ENCODE measurements around the gene NMU.
"Not testable (repeated sequence)": the region's sequence is repeated elsewhere in the genome, so short reads cannot be mapped to it uniquely, and the experiment has no call there.

Gene NMU

DNA sequence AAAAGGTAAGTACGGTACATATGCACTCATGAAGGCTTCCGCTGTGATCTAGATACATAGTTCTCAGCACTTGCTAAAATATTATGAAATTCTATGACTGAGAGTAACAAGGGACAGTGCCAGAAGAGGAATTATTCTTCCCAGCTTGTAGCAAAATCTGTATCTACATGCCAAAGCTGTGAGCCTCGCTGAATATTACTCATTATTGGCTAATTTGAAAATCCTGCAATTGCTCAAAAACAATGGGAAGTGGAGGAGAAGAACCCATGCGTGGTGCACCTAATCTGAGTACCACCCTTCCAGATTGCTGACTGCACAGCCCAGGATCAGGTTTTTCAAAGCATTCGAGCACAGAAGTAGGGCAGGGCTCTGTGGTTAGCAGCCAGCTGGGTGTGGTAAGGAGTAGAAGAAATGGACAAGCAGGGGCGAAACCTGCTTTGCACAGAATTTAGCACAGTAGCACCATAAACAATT lies 26.7 kb downstream of the NMU start:
- Histone ChIP-seq H3K27me3 (ENCODE audit: control insufficient read depth in 1 of 2, insufficient read depth in 2 of 2, low read length in 2 of 2) (no peaks in the 10 kb centered on the region), H3K9ac (ENCODE audit: low read depth in 1 of 2, low read length in 2 of 2) (no peak overlapping the region), H3K4me3 (ENCODE audit: low read depth in 1 of 2, low read length in 2 of 2) (no peak overlapping the region), H3K36me3 (ENCODE audit: control insufficient read depth in 1 of 2, insufficient read depth in 2 of 2, low read length in 2 of 2) (no peaks in the 10 kb centered on the region), H3K27ac (ENCODE audit: low read depth, low read length) (no peak overlapping the region), H3K4me1 (ENCODE audit: control insufficient read depth in 1 of 2, insufficient read depth in 2 of 2, low read length in 2 of 2) (no peaks in the 10 kb centered on the region), H3K9me3 (ENCODE audit: control insufficient read depth in 1 of 2, low read length in 2 of 2) (no peaks in the 10 kb centered on the region)

DNA sequence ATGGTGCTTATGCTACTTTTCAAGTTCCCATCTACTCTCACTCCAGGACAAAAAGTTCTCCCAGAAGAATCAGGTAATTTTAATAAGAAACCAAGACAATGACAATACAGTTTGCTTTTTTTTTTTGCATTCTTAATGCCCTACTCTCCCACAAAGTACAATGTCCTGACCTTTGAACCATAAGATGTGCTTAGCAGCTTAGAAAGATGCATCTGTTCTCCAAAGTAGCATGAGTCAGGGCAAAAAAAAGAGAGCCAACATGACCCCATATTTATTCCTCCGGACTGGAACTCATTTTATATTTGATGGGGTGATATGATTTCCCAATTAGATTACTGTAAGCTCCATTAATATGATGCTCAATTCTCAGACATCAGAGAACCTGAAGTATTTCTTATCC lies 27.5 kb downstream of the NMU start:
- no peak overlapping the region for H3K4me3 ChIP-seq (ENCODE audit: low read depth in 1 of 2, low read length in 2 of 2)

DNA sequence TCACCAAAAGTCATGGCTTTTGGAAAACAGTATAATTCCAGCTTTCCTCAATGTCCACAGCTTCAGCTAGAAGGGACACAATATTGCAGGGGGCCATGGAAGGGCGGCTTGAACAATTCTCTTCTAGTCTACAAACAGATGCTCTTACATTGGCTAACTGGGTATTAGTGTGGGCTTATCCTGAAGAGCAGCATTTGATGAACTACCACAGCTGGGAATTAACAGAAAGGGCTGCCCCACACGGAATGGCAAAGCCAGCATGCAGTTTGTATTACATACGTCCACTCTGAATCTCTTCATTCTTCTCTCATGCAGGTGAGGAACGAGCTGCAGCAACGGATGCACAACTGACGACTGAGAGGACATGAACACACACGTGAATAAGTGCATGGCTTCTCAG lies 31.1 kb downstream of the NMU start:
- H3K9ac ChIP-seq (ENCODE audit: low read depth in 1 of 2, low read length in 2 of 2) = no peak overlapping the region
- no peaks in the 10 kb centered on the region for H3K36me3 ChIP-seq (ENCODE audit: control insufficient read depth in 1 of 2, insufficient read depth in 2 of 2, low read length in 2 of 2)
- no peaks in the 10 kb centered on the region for H3K27me3 ChIP-seq (ENCODE audit: control insufficient read depth in 1 of 2, insufficient read depth in 2 of 2, low read length in 2 of 2)
- no peak overlapping the region for H3K27ac ChIP-seq (ENCODE audit: low read depth, low read length)
- no peaks in the 10 kb centered on the region for H3K9me3 ChIP-seq (ENCODE audit: control insufficient read depth in 1 of 2, low read length in 2 of 2)
- H3K4me1 ChIP-seq (ENCODE audit: control insufficient read depth in 1 of 2, insufficient read depth in 2 of 2, low read length in 2 of 2) = no peaks in the 10 kb centered on the region
- H3K4me3 ChIP-seq (ENCODE audit: low read depth in 1 of 2, low read length in 2 of 2) = no peak overlapping the region

More for the DNA sequence above, 27.5 kb downstream of the NMU start:
- H3K36me3 ChIP-seq (ENCODE audit: control insufficient read depth in 1 of 2, insufficient read depth in 2 of 2, low read length in 2 of 2) = no peaks in the 10 kb centered on the region
- no peak overlapping the region for H3K9ac ChIP-seq (ENCODE audit: low read depth in 1 of 2, low read length in 2 of 2)
- H3K4me1 ChIP-seq (ENCODE audit: control insufficient read depth in 1 of 2, insufficient read depth in 2 of 2, low read length in 2 of 2) = no peaks in the 10 kb centered on the region
- no peak overlapping the region for H3K27ac ChIP-seq (ENCODE audit: low read depth, low read length)
- H3K9me3 ChIP-seq (ENCODE audit: control insufficient read depth in 1 of 2, low read length in 2 of 2) = no peaks in the 10 kb centered on the region
- no peaks in the 10 kb centered on the region for H3K27me3 ChIP-seq (ENCODE audit: control insufficient read depth in 1 of 2, insufficient read depth in 2 of 2, low read length in 2 of 2)

DNA sequence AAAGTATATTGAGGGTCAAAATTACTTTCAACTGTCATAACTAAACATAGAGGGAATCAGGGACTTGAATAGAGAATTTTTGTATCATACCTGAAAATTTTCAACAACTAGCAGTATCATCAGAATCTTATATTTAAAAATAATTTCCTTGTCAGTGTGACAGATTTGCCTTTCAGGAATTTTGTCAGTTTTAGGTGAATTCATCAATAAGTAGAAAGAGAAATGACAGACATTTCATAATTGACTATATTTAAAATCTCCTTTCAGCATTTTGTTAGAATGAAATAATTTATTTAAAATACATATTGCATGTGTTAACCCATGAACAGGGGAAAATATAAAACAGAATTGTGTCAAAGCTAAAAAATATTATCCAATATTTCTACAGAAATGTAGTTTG lies 35.5 kb downstream of the NMU start:
- no peaks in the 10 kb centered on the region for H3K9me3 ChIP-seq (ENCODE audit: control insufficient read depth in 1 of 2, low read length in 2 of 2)
- no peak overlapping the region for H3K27ac ChIP-seq (ENCODE audit: low read depth, low read length)
- H3K9ac ChIP-seq (ENCODE audit: low read depth in 1 of 2, low read length in 2 of 2) = no peak overlapping the region
- no peak overlapping the region for H3K4me3 ChIP-seq (ENCODE audit: low read depth in 1 of 2, low read length in 2 of 2)
- no peaks in the 10 kb centered on the region for H3K36me3 ChIP-seq (ENCODE audit: control insufficient read depth in 1 of 2, insufficient read depth in 2 of 2, low read length in 2 of 2)
- H3K27me3 ChIP-seq (ENCODE audit: control insufficient read depth in 1 of 2, insufficient read depth in 2 of 2, low read length in 2 of 2) = no peaks in the 10 kb centered on the region
- H3K4me1 ChIP-seq (ENCODE audit: control insufficient read depth in 1 of 2, insufficient read depth in 2 of 2, low read length in 2 of 2) = no peaks in the 10 kb centered on the region

DNA sequence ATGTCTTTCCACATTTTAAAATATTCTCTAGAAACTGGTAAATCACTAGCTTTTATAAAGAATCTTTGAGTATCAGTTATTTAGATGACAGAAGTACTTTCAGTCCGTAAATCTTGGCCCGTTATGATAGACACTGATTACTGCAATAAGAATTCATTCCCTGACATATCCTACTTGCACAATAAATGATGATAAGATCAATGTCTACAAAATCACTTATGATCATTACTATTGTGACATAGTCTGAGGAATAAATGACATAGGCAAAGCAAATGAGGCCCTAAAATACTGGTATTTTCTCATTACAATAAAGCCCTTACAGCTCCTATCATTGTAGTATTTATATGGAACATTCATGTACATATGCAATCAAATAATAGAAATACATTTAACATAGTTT lies 37.5 kb downstream of the NMU start:
- no peaks in the 10 kb centered on the region for H3K27me3 ChIP-seq (ENCODE audit: control insufficient read depth in 1 of 2, insufficient read depth in 2 of 2, low read length in 2 of 2)
- no peak overlapping the region for H3K9ac ChIP-seq (ENCODE audit: low read depth in 1 of 2, low read length in 2 of 2)
- no peaks in the 10 kb centered on the region for H3K36me3 ChIP-seq (ENCODE audit: control insufficient read depth in 1 of 2, insufficient read depth in 2 of 2, low read length in 2 of 2)
- H3K27ac ChIP-seq (ENCODE audit: low read depth, low read length) = no peak overlapping the region
- no peak overlapping the region for H3K4me3 ChIP-seq (ENCODE audit: low read depth in 1 of 2, low read length in 2 of 2)
- H3K9me3 ChIP-seq (ENCODE audit: control insufficient read depth in 1 of 2, low read length in 2 of 2) = no peaks in the 10 kb centered on the region
- no peaks in the 10 kb centered on the region for H3K4me1 ChIP-seq (ENCODE audit: control insufficient read depth in 1 of 2, insufficient read depth in 2 of 2, low read length in 2 of 2)

DNA sequence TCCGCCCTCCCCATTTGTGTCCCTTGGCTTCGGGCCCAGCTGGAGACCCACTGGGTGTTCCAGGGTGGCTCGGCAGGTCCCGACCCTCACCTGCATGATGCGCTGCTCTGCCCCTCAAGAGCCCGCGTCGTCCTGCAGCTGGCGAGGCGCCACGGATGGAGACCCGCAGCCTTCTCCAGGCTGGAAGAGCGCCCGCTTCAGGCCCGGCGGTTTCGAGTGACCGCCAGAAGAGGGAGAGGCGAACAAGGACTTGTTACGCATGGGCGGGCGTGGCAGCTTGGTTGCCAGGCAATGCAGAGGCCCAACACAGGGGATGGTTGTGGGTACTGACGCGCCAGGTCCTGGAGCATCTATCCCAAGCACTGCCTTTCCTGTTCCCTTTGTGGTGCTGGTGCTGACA lies 44.1 kb downstream of the NMU start, which contains the start of gene PDCL2:
TSS of gene PDCL2 (minus strand) at position 232 of the 400 bp plus-strand sequence. CDS start at position 96, 136 bp downstream.
- Histone ChIP-seq H3K27ac (ENCODE audit: low read depth, low read length) (no peak within 1 kb of the TSS), H3K4me1 (ENCODE audit: control insufficient read depth in 1 of 2, insufficient read depth in 2 of 2, low read length in 2 of 2) (no peaks in the 10 kb centered on the region), H3K9ac (ENCODE audit: low read depth in 1 of 2, low read length in 2 of 2) (no peak within 1 kb of the TSS), H3K4me3 (ENCODE audit: low read depth in 1 of 2, low read length in 2 of 2) (no peak within 1 kb of the TSS), H3K9me3 (ENCODE audit: control insufficient read depth in 1 of 2, low read length in 2 of 2) (no peaks in the 10 kb centered on the region), H3K36me3 (ENCODE audit: control insufficient read depth in 1 of 2, insufficient read depth in 2 of 2, low read length in 2 of 2) (no peaks in the 10 kb centered on the region), H3K27me3 (ENCODE audit: control insufficient read depth in 1 of 2, insufficient read depth in 2 of 2, low read length in 2 of 2) (no peaks in the 10 kb centered on the region)

DNA sequence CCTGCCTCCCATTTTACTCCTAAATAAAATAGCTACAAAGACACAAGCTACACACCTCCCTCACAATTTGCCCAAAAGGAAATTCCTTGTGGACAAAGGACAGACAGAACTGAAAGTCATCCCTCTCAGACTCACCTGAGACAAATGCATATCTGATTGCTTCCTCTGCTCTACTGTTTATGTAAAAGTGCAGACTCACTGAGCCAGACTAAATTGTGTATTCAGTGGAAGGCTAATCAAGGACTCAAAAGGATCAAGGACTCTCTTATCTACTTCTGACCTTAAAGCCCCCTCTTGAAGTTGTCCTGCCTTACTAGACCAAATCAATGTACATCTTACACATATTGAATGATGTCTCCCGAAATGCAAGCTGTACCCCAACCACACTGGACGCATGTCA lies 47.9 kb downstream of the NMU start:
- Histone ChIP-seq H3K36me3 (ENCODE audit: control insufficient read depth in 1 of 2, insufficient read depth in 2 of 2, low read length in 2 of 2) (no peaks in the 10 kb centered on the region), H3K27me3 (ENCODE audit: control insufficient read depth in 1 of 2, insufficient read depth in 2 of 2, low read length in 2 of 2) (no peaks in the 10 kb centered on the region), H3K9me3 (ENCODE audit: control insufficient read depth in 1 of 2, low read length in 2 of 2) (peaks cover 0 to 4% of the 10 kb centered on the region in 2 donors), H3K27ac (ENCODE audit: low read depth, low read length) (no peak overlapping the region), H3K9ac (ENCODE audit: low read depth in 1 of 2, low read length in 2 of 2) (no peak overlapping the region), H3K4me1 (ENCODE audit: control insufficient read depth in 1 of 2, insufficient read depth in 2 of 2, low read length in 2 of 2) (no peaks in the 10 kb centered on the region), H3K4me3 (ENCODE audit: low read depth in 1 of 2, low read length in 2 of 2) (no peak overlapping the region)

DNA sequence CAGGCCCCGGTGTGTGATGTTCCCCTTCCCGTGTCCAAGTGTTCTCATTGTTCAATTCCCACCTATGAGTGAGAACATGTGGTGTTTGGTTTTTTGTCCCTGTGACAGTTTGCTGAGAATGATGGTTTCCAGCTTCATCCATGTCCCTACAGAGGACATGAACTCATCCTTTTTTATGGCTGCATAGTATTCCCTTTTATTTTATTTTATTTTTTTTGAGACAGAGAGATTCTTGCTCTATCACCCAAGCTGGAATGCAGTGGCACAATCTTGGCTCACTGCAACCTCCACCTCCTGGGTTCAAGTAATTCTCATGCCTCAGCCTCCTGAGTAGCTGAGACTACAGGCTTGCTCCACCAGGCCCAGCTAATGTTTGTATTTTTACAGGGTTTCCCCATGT lies 53.3 kb downstream of the NMU start:
- not testable (repeated sequence) for H3K27me3 ChIP-seq (ENCODE audit: control insufficient read depth in 1 of 2, insufficient read depth in 2 of 2, low read length in 2 of 2)

DNA sequence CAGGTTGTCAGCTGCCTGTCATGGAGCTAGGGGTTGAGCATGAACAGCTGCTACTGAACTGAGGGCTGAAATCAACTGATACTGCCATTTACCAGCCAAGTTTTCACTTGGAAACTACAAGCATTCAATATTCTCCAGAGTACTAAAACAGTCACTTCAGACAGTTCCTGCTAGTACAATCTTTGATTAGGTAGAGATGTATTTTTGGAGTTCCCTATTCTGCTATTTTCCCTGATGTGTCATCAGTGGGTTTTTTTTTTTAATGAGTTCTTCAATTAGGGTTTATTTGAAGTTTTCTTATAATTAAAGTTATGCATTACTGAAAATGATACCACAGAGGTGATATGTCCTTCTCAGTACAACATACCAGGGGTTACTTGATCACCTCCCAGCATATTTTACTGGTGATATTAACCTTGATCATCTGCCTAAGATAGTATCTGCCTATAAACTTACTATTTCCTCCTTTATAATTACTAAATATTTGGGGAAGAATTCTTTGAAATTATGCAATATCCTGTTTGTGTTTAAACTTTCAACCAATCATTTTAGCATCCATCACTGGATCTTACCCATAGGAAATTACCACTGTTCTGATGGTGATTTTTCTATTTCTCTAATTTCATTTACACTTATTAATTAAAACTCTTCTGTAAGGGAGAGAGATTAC lies 57.6 kb downstream of the NMU start:
- no peak overlapping the region for H3K9ac ChIP-seq (ENCODE audit: low read depth in 1 of 2, low read length in 2 of 2)
- no peaks in the 10 kb centered on the region for H3K36me3 ChIP-seq (ENCODE audit: control insufficient read depth in 1 of 2, insufficient read depth in 2 of 2, low read length in 2 of 2)
- H3K27me3 ChIP-seq (ENCODE audit: control insufficient read depth in 1 of 2, insufficient read depth in 2 of 2, low read length in 2 of 2) = no peaks in the 10 kb centered on the region
- no peak overlapping the region for H3K27ac ChIP-seq (ENCODE audit: low read depth, low read length)
- peaks cover under 1 to 4% of the 10 kb centered on the region in 2 donors for H3K9me3 ChIP-seq (ENCODE audit: control insufficient read depth in 1 of 2, low read length in 2 of 2)
- H3K4me1 ChIP-seq (ENCODE audit: control insufficient read depth in 1 of 2, insufficient read depth in 2 of 2, low read length in 2 of 2) = no peaks in the 10 kb centered on the region
- H3K4me3 ChIP-seq (ENCODE audit: low read depth in 1 of 2, low read length in 2 of 2) = no peak overlapping the region

More for the DNA sequence above, 53.3 kb downstream of the NMU start:
- H3K9ac ChIP-seq (ENCODE audit: low read depth in 1 of 2, low read length in 2 of 2); H3K9me3 ChIP-seq (ENCODE audit: control insufficient read depth in 1 of 2, low read length in 2 of 2); H3K27ac ChIP-seq (ENCODE audit: low read depth, low read length); H3K4me3 ChIP-seq (ENCODE audit: low read depth in 1 of 2, low read length in 2 of 2); H3K4me1 ChIP-seq (ENCODE audit: control insufficient read depth in 1 of 2, insufficient read depth in 2 of 2, low read length in 2 of 2); H3K36me3 ChIP-seq (ENCODE audit: control insufficient read depth in 1 of 2, insufficient read depth in 2 of 2, low read length in 2 of 2): not testable (repeated sequence)

DNA sequence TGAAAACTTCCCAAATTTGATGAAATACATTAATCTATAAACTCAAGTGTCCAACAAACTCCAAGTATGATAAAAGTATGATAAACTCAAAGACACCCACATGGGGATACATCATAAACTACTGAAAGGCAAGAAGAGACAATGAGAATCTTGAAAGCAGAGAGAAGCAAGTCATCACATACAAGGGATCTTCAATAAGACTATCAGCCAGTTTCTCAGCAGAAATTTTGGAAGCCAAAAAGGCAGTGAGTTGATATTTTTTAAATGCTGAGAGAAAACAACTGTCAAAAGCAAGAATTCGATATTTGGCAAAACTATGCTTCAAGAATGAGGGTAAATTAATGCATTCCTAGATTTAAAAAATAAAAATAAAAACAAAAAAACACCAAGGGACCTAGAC lies 60.6 kb downstream of the NMU start:
- no peaks in the 10 kb centered on the region for H3K36me3 ChIP-seq (ENCODE audit: control insufficient read depth in 1 of 2, insufficient read depth in 2 of 2, low read length in 2 of 2)
- H3K9ac ChIP-seq (ENCODE audit: low read depth in 1 of 2, low read length in 2 of 2) = no peak overlapping the region
- no peak overlapping the region for H3K4me3 ChIP-seq (ENCODE audit: low read depth in 1 of 2, low read length in 2 of 2)
- H3K9me3 ChIP-seq (ENCODE audit: control insufficient read depth in 1 of 2, low read length in 2 of 2) = peaks cover 0 to 4% of the 10 kb centered on the region in 2 donors
- no peaks in the 10 kb centered on the region for H3K4me1 ChIP-seq (ENCODE audit: control insufficient read depth in 1 of 2, insufficient read depth in 2 of 2, low read length in 2 of 2)
- H3K27ac ChIP-seq (ENCODE audit: low read depth, low read length) = no peak overlapping the region
- H3K27me3 ChIP-seq (ENCODE audit: control insufficient read depth in 1 of 2, insufficient read depth in 2 of 2, low read length in 2 of 2) = no peaks in the 10 kb centered on the region
